ENCODE measurements around the gene CAB39. TPM values are rescaled to one million over a fixed set of nuclear protein-coding genes. Genes with fewer than 3 reads are reported as not detected.

CAB39 gene
- total RNA-seq, 4 donors from 2014 or later: 61.2 to 110 (median 90.3) TPM

DNA sequence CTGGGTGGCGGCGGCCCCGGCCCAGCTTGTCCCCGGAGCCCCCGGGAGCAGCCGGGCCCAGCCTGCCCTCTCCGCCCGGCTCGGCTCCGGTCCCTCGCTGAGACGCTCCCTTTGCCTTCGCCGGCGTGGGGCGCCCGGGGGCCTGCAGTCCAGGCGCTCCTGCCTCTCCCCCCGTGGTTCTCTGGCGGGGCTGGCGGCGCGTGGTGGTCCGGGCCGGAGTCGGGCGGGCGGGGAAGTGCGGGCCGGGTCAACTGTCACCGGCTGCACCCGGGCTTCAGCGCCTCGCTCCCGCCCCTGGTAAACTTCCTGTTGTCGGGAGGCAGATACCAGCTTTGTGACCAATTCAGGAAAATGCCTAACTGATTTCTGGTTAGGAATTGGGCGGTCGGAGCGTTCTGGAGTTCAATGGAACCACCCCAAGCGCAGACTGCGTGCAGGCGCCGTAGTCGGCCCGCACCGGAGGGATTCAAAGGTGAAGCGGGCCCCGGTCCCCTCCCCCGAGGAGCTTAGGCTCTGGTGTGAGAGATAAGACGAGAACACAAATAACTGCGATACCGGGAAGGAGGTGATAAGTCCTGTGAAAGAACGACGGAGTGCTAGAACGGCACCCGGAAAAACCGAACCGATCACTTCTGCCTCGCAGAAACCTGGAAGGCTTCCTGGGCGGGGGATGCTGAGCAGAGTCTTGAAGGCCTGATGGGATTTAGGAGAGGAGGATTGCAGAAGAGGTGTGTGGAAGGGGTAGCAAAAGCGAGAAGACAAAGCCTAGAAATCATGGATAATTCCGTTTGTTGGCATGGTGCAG lies 891 bp downstream of the CAB39 start:
- ATAC-seq (ENCODE audit: low FRiP score) (peak; percentile 19), DNase-seq (ENCODE audit: low spot score) (no peak)
- TF ChIP-seq, protein P1, sequence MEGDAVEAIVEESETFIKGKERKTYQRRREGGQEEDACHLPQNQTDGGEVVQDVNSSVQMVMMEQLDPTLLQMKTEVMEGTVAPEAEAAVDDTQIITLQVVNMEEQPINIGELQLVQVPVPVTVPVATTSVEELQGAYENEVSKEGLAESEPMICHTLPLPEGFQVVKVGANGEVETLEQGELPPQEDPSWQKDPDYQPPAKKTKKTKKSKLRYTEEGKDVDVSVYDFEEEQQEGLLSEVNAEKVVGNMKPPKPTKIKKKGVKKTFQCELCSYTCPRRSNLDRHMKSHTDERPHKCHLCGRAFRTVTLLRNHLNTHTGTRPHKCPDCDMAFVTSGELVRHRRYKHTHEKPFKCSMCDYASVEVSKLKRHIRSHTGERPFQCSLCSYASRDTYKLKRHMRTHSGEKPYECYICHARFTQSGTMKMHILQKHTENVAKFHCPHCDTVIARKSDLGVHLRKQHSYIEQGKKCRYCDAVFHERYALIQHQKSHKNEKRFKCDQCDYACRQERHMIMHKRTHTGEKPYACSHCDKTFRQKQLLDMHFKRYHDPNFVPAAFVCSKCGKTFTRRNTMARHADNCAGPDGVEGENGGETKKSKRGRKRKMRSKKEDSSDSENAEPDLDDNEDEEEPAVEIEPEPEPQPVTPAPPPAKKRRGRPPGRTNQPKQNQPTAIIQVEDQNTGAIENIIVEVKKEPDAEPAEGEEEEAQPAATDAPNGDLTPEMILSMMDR (IDR thresholded peaks at IDR 0.05): no peak

DNA sequence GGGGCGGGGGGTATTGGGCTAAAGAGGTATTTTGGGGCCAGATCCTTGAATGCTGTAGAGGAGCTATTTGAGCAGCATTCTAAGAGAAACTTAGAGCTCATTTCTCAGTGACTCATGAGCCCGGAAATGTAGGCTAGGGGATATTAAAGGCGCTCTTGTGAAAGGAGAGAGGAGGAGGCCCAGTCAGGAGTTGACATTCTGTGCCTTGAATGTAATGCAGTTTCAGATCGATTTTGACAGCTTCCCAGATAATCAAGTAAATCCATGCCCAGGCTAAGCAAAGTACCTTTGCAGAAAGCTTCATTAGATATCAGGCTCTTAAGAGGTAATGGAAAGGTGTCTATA lies 1.5 kb downstream of the CAB39 start:
- TF ChIP-seq, protein P1 (IDR thresholded peaks at IDR 0.05): no peak
- DNase-seq (ENCODE audit: low spot score) (no peak), ATAC-seq (ENCODE audit: low FRiP score) (peak; percentile 73)

DNA sequence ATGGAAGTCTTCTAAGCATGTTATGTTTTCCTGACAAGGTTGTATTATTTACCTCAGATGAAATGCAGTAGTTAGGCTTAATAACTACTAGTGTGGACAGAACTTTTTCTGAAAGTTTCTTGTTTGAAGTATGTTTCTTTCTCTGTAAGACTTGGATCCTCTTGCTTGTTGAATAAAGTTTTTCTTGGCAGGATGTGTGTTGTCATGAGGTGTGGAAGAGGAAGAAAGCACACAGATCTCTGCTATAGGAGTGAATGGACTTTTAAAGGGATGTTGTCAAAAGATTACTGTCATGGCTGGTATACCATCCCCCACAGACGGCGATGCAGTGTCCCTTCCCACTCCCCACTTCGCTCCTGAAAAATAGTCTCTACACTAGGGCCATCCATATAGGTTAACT lies 2.6 kb downstream of the CAB39 start:
- no peak for ATAC-seq (ENCODE audit: low FRiP score)
- no peak for DNase-seq (ENCODE audit: low spot score)
- TF ChIP-seq, protein P1 (IDR thresholded peaks at IDR 0.05): no peak

DNA sequence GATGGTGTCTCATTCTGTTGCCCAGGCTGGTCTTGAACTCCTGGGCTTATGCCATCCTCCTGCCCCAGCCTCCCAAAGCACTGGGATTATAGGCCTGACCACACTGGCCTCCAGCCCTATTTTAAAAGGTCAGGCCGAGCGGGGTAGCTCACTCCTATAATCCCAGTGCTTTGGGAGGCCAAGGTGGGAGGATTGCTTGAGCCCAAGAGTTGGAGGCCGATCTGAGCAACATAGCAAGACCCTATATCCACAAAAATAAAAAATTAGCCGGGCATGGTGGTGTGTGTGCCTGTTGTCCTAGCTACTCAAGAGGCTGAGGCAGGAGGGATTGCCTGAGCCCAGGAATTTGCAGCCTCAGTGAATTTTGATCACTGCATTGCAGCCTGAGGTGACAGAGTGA lies 3.9 kb downstream of the CAB39 start:
- no peak for ATAC-seq (ENCODE audit: low FRiP score)
- TF ChIP-seq, protein P1 (IDR thresholded peaks at IDR 0.05): no peak

DNA sequence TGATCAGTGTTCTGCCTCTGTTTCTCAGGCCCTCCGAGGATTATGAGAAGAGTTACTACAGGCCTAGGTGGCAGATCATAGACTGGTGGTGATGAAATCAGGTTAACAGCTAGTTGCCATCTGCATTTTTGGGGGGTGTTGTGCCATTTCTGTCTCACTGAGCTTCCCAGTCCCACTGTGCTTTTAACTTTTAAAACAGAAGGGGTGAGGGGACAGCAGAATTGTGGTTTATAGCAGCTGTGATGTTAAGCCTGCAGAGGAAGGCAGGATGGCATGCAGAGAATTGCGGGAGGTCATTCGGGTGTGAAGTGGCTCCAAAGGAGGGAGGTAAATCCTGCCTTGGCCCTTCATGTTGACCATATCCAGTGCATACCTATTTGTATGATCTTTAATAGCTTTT lies 5.0 kb downstream of the CAB39 start:
- DNase-seq (ENCODE audit: low spot score): no peak
- TF ChIP-seq, protein P1 (IDR thresholded peaks at IDR 0.05): no peak
- no peak for ATAC-seq (ENCODE audit: low FRiP score)

More for the DNA sequence above, 3.9 kb downstream of the CAB39 start:
- DNase-seq (ENCODE audit: low spot score): no peak

DNA sequence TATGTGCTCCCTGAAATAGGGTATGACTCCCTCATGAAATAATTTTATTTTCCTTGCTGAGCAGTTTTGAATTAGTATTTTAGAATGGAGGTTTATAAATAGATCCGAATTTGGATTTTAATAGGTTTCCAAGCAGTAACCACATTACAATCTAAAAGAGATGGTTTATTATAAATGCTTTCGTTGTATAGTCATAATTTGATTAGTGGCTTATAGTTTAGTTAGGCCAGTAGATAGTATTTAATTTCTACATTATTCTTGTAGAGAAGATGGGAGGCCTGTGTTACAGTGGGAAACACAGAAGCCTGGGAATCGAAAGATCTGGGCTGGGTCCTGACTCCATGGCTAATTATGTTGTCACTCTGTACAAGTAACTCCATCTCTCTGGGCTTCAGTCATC lies 6.7 kb downstream of the CAB39 start:
- TF ChIP-seq, protein P1 (IDR thresholded peaks at IDR 0.05): no peak
- DNase-seq (ENCODE audit: low spot score): no peak
- no peak for ATAC-seq (ENCODE audit: low FRiP score)

DNA sequence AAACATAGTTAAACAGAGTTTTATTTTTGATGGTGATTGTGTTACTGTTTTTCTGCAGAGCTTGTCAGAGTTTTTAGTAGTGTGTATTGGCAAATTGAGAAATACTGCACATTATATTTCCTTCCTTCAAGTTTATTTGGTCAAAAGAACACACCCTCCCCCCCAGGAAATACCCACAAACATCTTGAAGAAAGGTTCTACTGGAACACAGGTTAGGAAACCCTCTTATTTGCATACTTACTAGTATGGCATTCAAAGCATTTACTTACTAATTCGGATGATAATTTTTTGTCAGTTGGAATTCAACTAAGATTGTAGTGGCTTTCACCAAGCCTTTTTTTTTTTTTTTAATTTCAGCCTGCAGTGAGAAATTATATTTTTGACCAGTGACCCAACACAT lies 9.1 kb downstream of the CAB39 start:
- DNase-seq (ENCODE audit: low spot score): no peak
- TF ChIP-seq, protein P1 (IDR thresholded peaks at IDR 0.05): no peak

More for the DNA sequence above, 9.1 kb downstream of the CAB39 start:
- ATAC-seq (ENCODE audit: low FRiP score): no peak

All from omental fat pad (tissue), 4 donors.